ENCODE data around the gene SMPD3.

SMPD3 gene

DNA sequence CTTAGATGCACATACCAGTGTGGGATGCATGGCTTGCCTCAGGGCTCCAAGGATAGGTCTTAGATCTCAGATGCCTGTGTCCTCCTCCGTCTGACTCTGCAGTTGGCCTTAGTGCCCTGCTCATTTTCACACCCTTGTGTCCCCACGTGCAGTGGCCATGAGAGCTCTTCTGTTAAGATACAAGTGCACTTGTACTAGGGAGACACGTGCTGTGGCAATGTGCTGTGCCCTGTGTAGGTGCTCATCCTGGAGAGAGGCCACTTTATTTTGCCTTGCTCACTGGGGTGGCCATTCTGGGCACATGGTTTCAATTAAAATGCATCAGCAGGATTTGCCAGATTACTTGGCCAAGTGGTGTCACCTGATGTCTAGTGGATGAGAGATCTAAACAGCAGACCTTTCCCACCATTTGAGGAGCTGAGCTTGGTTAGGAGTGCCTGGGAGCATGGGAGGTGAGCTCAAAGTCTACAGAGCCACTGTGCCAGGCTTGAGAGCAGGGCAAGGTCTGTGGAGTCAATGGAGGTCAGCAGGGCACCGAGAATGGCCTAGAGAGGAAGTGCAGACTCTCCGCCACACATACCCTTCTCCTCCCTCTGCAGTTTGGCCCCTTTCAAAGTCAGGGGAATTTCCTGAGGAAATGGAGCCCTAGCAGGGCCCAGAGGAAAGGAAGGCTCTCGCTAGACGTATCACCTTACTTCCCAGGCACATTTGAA, 25.2 kb upstream of the SMPD3 start:
- in situ Hi-C loops (cut with MboI; ENCODE audit: low pct_unique_long_range_greater_than_20kb, low sequenced_read_pairs, unreplicated experiment): no loop called here
- DNase-seq (ENCODE audit: low spot score): no peak
- TF ChIP-seq, protein P1, sequence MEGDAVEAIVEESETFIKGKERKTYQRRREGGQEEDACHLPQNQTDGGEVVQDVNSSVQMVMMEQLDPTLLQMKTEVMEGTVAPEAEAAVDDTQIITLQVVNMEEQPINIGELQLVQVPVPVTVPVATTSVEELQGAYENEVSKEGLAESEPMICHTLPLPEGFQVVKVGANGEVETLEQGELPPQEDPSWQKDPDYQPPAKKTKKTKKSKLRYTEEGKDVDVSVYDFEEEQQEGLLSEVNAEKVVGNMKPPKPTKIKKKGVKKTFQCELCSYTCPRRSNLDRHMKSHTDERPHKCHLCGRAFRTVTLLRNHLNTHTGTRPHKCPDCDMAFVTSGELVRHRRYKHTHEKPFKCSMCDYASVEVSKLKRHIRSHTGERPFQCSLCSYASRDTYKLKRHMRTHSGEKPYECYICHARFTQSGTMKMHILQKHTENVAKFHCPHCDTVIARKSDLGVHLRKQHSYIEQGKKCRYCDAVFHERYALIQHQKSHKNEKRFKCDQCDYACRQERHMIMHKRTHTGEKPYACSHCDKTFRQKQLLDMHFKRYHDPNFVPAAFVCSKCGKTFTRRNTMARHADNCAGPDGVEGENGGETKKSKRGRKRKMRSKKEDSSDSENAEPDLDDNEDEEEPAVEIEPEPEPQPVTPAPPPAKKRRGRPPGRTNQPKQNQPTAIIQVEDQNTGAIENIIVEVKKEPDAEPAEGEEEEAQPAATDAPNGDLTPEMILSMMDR (IDR thresholded peaks at IDR 0.05; ENCODE audit: extremely low read depth, insufficient read depth, missing control alignments): no peak

DNA sequence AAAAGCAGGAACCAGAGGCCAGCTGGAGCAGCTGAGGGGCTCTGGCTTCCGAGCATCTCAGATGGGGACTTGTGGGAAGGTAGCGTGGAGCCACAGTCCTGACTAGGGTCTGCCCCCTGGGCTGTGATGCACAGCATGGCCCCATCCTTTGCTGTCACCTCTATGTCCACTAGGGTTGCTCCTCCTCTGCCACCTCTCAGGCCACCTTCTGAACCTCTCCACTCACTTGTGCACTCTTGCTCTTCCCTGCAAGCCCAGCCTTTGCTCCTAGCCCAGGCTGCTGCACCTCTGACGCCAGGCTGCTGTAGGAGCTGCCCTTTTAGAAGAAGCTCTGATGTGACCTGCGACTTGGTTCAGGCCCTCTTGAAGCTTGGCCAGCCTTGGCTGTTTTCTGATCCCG, 24.3 kb upstream of the SMPD3 start:
- TF ChIP-seq, protein P1 (IDR thresholded peaks at IDR 0.05; ENCODE audit: extremely low read depth, insufficient read depth, missing control alignments): no peak
- in situ Hi-C loops (cut with MboI; ENCODE audit: low pct_unique_long_range_greater_than_20kb, low sequenced_read_pairs, unreplicated experiment): no loop called here
- no peak for DNase-seq (ENCODE audit: low spot score)

DNA sequence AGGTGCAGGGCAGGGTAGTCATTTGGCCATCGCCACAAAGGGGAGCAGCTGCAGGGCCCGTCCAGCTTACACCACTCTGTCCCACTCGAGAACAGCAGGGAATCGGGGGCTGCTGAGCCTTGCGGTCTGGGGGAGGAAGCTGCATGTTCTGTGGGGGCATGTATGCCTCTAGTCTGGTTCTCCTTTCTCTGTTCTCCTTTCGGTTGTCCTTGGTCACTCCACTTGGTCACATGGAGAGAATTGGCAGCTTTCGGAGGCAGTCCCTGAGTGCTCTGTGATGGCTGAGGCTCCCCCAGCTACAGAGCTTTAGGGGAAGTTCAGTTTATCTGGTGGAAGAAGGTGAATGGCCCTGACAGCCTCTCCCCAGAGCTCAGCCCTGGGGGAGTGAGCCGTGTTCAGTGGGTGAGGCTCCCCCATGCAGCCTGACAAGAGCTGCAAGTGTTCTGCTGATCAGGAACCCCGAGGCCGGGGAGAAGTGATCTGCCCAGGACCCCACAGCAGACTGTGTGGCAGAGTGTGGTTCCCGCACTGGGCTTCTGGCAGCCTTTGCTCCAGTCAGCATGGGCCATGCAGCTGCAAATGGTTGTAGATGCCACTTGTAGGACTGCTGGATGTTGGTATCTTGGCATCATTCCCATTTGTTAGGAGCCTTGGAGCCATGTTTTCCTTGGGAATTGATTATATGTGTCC, 22.3 kb upstream of the SMPD3 start:
- in situ Hi-C loops (cut with MboI; ENCODE audit: low pct_unique_long_range_greater_than_20kb, low sequenced_read_pairs, unreplicated experiment): no loop called here
- DNase-seq (ENCODE audit: low spot score): peak; percentile 75

DNA sequence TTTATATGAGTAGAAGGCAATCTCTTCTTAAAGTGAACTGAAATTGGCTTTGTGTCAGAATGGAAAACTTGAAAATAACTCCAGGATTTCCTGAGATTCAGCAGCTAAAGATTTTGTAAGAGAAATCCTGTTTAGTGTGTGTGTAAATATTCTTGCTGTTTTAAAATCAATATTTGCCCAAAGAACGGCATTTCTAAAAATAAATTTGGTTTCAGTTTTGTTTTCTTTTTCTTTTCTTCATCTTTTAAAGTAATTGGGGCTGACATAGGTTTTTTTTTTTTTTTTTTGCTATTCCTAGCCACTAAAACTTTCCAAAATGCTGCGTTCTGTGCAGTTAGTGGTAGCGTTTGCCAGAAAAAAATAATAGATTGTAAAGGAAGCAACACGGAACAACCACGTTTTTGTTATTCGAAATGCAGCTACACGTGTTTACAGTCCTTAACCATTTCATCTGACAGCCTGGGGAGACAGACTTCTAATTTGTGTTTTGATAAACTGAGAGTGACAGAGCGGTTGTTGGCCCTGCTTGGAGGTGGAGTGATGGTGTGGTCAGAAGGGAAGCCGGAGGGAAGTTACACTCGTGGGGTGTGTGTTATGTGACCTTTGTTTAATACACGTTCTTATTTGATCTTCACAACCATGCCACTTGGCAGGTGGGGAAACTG, 21.6 kb upstream of the SMPD3 start:
- TF ChIP-seq, protein P1 (IDR thresholded peaks at IDR 0.05; ENCODE audit: extremely low read depth, insufficient read depth, missing control alignments): no peak
- no peak for DNase-seq (ENCODE audit: low spot score)
- in situ Hi-C loops (cut with MboI; ENCODE audit: low pct_unique_long_range_greater_than_20kb, low sequenced_read_pairs, unreplicated experiment): no loop called here

More for the DNA sequence above, 22.3 kb upstream of the SMPD3 start:
- TF ChIP-seq, protein P1 (IDR thresholded peaks at IDR 0.05; ENCODE audit: extremely low read depth, insufficient read depth, missing control alignments): no peak

DNA sequence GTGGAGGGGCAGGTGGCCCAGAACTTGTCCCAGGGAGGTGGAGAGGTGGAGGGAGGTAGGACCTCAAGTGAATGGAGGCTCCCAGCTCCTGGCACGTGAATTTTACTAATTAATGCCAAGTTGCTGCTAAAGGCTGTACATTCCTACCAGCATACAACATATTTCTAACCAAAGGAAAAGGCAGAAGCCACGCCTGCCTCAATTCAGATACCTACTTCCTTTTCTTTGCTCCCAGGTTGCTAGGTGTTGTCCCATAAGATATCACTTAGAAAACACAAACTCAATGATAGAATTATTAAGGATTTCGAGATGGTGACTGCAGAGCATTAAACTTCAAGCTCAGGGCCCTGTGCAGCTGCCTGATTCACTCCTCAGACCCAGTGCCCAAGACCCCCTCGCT, 20.5 kb upstream of the SMPD3 start:
- DNase-seq (ENCODE audit: low spot score): no peak
- in situ Hi-C loops (cut with MboI; ENCODE audit: low pct_unique_long_range_greater_than_20kb, low sequenced_read_pairs, unreplicated experiment): no loop called here

DNA sequence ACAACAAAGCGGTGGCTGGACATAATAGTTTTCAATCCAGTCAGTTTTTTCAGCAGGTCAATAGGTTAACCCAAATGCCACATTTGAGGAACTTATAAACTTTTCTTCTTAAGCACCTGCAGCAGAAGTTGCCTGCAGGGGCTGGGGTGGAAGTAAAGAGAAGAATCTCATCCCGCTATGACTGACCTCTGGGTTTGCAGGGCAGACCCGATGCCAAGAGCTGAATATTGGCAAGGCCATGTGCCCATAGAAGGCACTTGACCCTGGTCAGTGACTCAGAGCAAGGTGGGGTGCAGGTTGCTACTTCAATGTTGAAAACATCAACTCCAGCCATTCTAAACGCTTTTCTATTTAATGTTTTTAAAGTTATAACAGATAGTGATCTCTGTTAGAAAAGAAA, 17.9 kb upstream of the SMPD3 start:
- in situ Hi-C loops (cut with MboI; ENCODE audit: low pct_unique_long_range_greater_than_20kb, low sequenced_read_pairs, unreplicated experiment): no loop called here
- no peak for DNase-seq (ENCODE audit: low spot score)
- TF ChIP-seq, protein P1 (IDR thresholded peaks at IDR 0.05; ENCODE audit: extremely low read depth, insufficient read depth, missing control alignments): no peak

More for the DNA sequence above, 20.5 kb upstream of the SMPD3 start:
- TF ChIP-seq, protein P1 (IDR thresholded peaks at IDR 0.05; ENCODE audit: extremely low read depth, insufficient read depth, missing control alignments): no peak

Data from GM13977 (cell line).